K562 treated with DMSO at 1 percent for 12 hours (cell line): Measurements from ENCODE around the gene CUL1. TPM values are rescaled to one million over a fixed set of nuclear protein-coding genes. Genes with fewer than 3 reads are reported as not detected.

Source experiments
- total RNA-seq: library from RNA; unstranded; fragments of 300-600 nt; gene quantifications from 2 replicates; pipeline ENCODE4 v1.2.3, GENCODE V29; 2022; ENCODE audit not compliant: insufficient read depth

Gene CUL1
- total RNA-seq, result 30.9 and 70.4 TPM in 2 replicates

GRCh38 chr7:148698397-148699023, at the start of gene CUL1:
TSS of gene CUL1 (plus strand) at chr7:148698903. CDS start at chr7:148730123, 31,220 bp downstream.

Other genes with a start within 250 kb of the CUL1 start
- not detected in 2 replicates for gene C7orf33, start 108.1 kb upstream of the CUL1 start, total RNA-seq
- 53.7 and 105 TPM in 2 replicates for gene EZH2, start 185.4 kb downstream of the CUL1 start, total RNA-seq